Adrenal gland (tissue), 5 donors: Measurements from ENCODE around the gene HSP90AA1.

Experiments
- POLR2A ChIP-seq, 2 donors: fragments of 450-650 bp; IDR thresholded peaks; one replicate each; pipeline ENCODE4 v1.6.1; 2017; ENCODE audit warnings: antibody characterized with exemption in 2 of 2, mild to moderate bottlenecking in 2 of 2, moderate library complexity in 1 of 2
- TF ChIP-seq, protein P1 (sequence below), 6 experiments: fragments of 450-650 bp in 4 of 6; fragments of 200-600 bp in 2 of 6; sonication (generic) in 1 of 6; IDR thresholded peaks; 1 replicate in 5 of 6; 2 replicates in 1 of 6; pipeline versions ENCODE4 v1.5.1 to v1.8.0; 2016 to 2021; ENCODE audit warnings: antibody characterized with exemption in 6 of 6, mild to moderate bottlenecking in 2 of 6, moderate library complexity in 1 of 6
- donor health status: DM: no; HTN: no; CAD: no.

DNA sequence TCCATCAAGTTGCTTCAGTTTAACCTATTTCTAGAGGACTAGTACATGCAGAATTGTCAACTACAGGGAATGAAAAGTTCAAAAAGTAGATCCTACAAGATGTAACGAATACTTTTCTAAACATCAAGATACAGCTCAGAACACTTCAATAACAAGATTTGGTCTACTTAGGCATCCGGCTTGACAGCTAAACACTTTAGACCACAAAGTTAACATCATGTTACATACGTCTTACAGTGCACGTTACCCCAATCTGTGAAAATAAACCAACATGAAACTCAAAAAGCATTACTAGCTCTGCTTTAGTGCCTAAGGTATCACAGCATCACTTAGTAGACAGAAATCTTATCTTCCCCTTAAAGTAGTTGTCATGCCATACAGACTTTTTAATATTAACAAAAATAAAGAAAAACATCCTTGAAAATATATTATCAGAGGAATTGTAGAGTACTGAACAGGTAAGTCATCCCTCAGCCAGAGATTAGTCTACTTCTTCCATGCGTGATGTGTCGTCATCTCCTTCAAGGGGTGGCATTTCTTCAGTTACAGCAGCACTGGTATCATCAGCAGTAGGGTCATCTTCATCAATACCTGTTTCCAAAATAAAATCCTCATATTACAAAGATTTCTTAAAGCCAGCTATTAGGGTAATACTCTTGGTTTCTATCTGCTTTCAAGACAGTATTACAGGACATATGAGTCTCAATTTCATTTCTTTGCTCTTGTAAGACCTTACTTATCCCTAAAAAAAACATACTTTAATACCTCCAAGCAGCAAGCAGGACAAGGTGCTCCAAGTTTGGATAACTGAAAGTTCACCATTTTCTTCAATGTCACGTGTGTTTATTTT is 5.4 kb downstream of the HSP90AA1 start:
- TF ChIP-seq, protein P1, sequence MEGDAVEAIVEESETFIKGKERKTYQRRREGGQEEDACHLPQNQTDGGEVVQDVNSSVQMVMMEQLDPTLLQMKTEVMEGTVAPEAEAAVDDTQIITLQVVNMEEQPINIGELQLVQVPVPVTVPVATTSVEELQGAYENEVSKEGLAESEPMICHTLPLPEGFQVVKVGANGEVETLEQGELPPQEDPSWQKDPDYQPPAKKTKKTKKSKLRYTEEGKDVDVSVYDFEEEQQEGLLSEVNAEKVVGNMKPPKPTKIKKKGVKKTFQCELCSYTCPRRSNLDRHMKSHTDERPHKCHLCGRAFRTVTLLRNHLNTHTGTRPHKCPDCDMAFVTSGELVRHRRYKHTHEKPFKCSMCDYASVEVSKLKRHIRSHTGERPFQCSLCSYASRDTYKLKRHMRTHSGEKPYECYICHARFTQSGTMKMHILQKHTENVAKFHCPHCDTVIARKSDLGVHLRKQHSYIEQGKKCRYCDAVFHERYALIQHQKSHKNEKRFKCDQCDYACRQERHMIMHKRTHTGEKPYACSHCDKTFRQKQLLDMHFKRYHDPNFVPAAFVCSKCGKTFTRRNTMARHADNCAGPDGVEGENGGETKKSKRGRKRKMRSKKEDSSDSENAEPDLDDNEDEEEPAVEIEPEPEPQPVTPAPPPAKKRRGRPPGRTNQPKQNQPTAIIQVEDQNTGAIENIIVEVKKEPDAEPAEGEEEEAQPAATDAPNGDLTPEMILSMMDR (IDR thresholded peaks at IDR 0.05): no peak
- no peak for TF ChIP-seq POLR2A (IDR thresholded peaks at IDR 0.05)
